Measurements from ENCODE around the gene TRPC4.

TRPC4 gene

GRCh38 chr13:37645181-37645740 lies 224.3 kb downstream of the TRPC4 start:
- Mint-ChIP-seq H3K36me3 (ENCODE audit: low read depth) (no peaks in the 10 kb centered on the region), H3K27ac (no peak overlapping the region), H3K4me1 (ENCODE audit: low read depth) (no peaks in the 10 kb centered on the region), H3K9me3 (no peaks in the 10 kb centered on the region), H3K4me3 (no peak overlapping the region), H3K27me3 (no peaks in the 10 kb centered on the region)
- no peak for DNase-seq

- Mint-ChIP-seq H3K27ac (no peak overlapping the region), H3K27me3 (no peaks in the 10 kb centered on the region), H3K9me3 (no peaks in the 10 kb centered on the region), H3K36me3 (ENCODE audit: low read depth) (no peaks in the 10 kb centered on the region), H3K4me3 (no peak overlapping the region), H3K4me1 (ENCODE audit: low read depth) (no peaks in the 10 kb centered on the region)
- DNase-seq: no peak
Observed at GRCh38 chr13:37641391-37641790, 228.2 kb downstream of the TRPC4 start.

GRCh38 chr13:37640499-37640898 lies 229.1 kb downstream of the TRPC4 start:
- H3K27me3 Mint-ChIP-seq: no peaks in the 10 kb centered on the region
- no peaks in the 10 kb centered on the region for H3K9me3 Mint-ChIP-seq
- H3K4me1 Mint-ChIP-seq (ENCODE audit: low read depth): no peaks in the 10 kb centered on the region
- H3K36me3 Mint-ChIP-seq (ENCODE audit: low read depth): no peaks in the 10 kb centered on the region
- no peak overlapping the region for H3K27ac Mint-ChIP-seq
- no peak overlapping the region for H3K4me3 Mint-ChIP-seq
- DNase-seq: no peak

- H3K4me1 Mint-ChIP-seq (ENCODE audit: low read depth): no peaks in the 10 kb centered on the region
- no peak for DNase-seq
- H3K27me3 Mint-ChIP-seq: no peaks in the 10 kb centered on the region
- H3K36me3 Mint-ChIP-seq (ENCODE audit: low read depth): no peaks in the 10 kb centered on the region
- H3K4me3 Mint-ChIP-seq: no peak overlapping the region
- no peaks in the 10 kb centered on the region for H3K9me3 Mint-ChIP-seq
- no peak overlapping the region for H3K27ac Mint-ChIP-seq
Observed at GRCh38 chr13:37636701-37637100, 232.9 kb downstream of the TRPC4 start.

- no peak overlapping the region for H3K27ac Mint-ChIP-seq
- no peaks in the 10 kb centered on the region for H3K4me1 Mint-ChIP-seq (ENCODE audit: low read depth)
- DNase-seq: no peak
- H3K36me3 Mint-ChIP-seq (ENCODE audit: low read depth): no peaks in the 10 kb centered on the region
- no peak overlapping the region for H3K4me3 Mint-ChIP-seq
- H3K9me3 Mint-ChIP-seq: peaks cover 6% of the 10 kb centered on the region
- no peaks in the 10 kb centered on the region for H3K27me3 Mint-ChIP-seq
Observed at GRCh38 chr13:37632294-37632693, 237.3 kb downstream of the TRPC4 start.

- DNase-seq: no peak
- peaks cover 8% of the 10 kb centered on the region for H3K9me3 Mint-ChIP-seq
Observed at GRCh38 chr13:37627428-37627827, 242.1 kb downstream of the TRPC4 start.

GRCh38 chr13:37621811-37622361 lies 247.7 kb downstream of the TRPC4 start:
- Mint-ChIP-seq H3K4me1 (ENCODE audit: low read depth) (no peaks in the 10 kb centered on the region), H3K9me3 (peaks cover 4% of the 10 kb centered on the region), H3K27me3 (no peaks in the 10 kb centered on the region), H3K36me3 (ENCODE audit: low read depth) (no peaks in the 10 kb centered on the region), H3K27ac (no peak overlapping the region), H3K4me3 (no peak overlapping the region)
- no peak for DNase-seq

More at GRCh38 chr13:37627428-37627827, 242.1 kb downstream of the TRPC4 start:
- no peaks in the 10 kb centered on the region for H3K4me1 Mint-ChIP-seq (ENCODE audit: low read depth)
- H3K4me3 Mint-ChIP-seq: no peak overlapping the region
- no peaks in the 10 kb centered on the region for H3K36me3 Mint-ChIP-seq (ENCODE audit: low read depth)
- no peaks in the 10 kb centered on the region for H3K27me3 Mint-ChIP-seq
- H3K27ac Mint-ChIP-seq: no peak overlapping the region

GRCh38 chr13:37618554-37618953 lies 251.0 kb downstream of the TRPC4 start:
- Mint-ChIP-seq H3K27ac (no peak overlapping the region), H3K4me3 (no peak overlapping the region), H3K36me3 (ENCODE audit: low read depth) (no peaks in the 10 kb centered on the region), H3K4me1 (ENCODE audit: low read depth) (no peaks in the 10 kb centered on the region), H3K27me3 (no peaks in the 10 kb centered on the region), H3K9me3 (peaks cover 3% of the 10 kb centered on the region)
- DNase-seq: no peak

- no peaks in the 10 kb centered on the region for H3K36me3 Mint-ChIP-seq (ENCODE audit: low read depth)
- no peak for DNase-seq
- no peaks in the 10 kb centered on the region for H3K4me1 Mint-ChIP-seq (ENCODE audit: low read depth)
- no peak overlapping the region for H3K4me3 Mint-ChIP-seq
- peaks cover 3% of the 10 kb centered on the region for H3K9me3 Mint-ChIP-seq
- no peaks in the 10 kb centered on the region for H3K27me3 Mint-ChIP-seq
- H3K27ac Mint-ChIP-seq: no peak overlapping the region
Observed at GRCh38 chr13:37617173-37617572, 252.4 kb downstream of the TRPC4 start.

- H3K27ac Mint-ChIP-seq: no peak overlapping the region
- H3K27me3 Mint-ChIP-seq: no peaks in the 10 kb centered on the region
- H3K4me1 Mint-ChIP-seq (ENCODE audit: low read depth): no peaks in the 10 kb centered on the region
- H3K36me3 Mint-ChIP-seq (ENCODE audit: low read depth): no peaks in the 10 kb centered on the region
- peaks cover 3% of the 10 kb centered on the region for H3K9me3 Mint-ChIP-seq
- H3K4me3 Mint-ChIP-seq: no peak overlapping the region
- DNase-seq: no peak
Observed at GRCh38 chr13:37616131-37616530, 253.4 kb downstream of the TRPC4 start.

- no peak for DNase-seq
- peaks cover 3% of the 10 kb centered on the region for H3K9me3 Mint-ChIP-seq
- H3K27ac Mint-ChIP-seq: no peak overlapping the region
- no peak overlapping the region for H3K4me3 Mint-ChIP-seq
- H3K4me1 Mint-ChIP-seq (ENCODE audit: low read depth): no peaks in the 10 kb centered on the region
- no peaks in the 10 kb centered on the region for H3K36me3 Mint-ChIP-seq (ENCODE audit: low read depth)
- H3K27me3 Mint-ChIP-seq: no peaks in the 10 kb centered on the region
Observed at GRCh38 chr13:37615276-37615675, 254.3 kb downstream of the TRPC4 start.

GRCh38 chr13:37613638-37614037 lies 255.9 kb downstream of the TRPC4 start:
- no peak overlapping the region for H3K4me3 Mint-ChIP-seq
- no peaks in the 10 kb centered on the region for H3K27me3 Mint-ChIP-seq
- no peaks in the 10 kb centered on the region for H3K9me3 Mint-ChIP-seq
- no peaks in the 10 kb centered on the region for H3K36me3 Mint-ChIP-seq (ENCODE audit: low read depth)
- no peaks in the 10 kb centered on the region for H3K4me1 Mint-ChIP-seq (ENCODE audit: low read depth)
- no peak for DNase-seq
- no peak overlapping the region for H3K27ac Mint-ChIP-seq

- Mint-ChIP-seq H3K27me3 (no peaks in the 10 kb centered on the region), H3K36me3 (ENCODE audit: low read depth) (no peaks in the 10 kb centered on the region), H3K4me3 (no peak overlapping the region), H3K9me3 (no peaks in the 10 kb centered on the region), H3K4me1 (ENCODE audit: low read depth) (no peaks in the 10 kb centered on the region), H3K27ac (no peak overlapping the region)
- no peak for DNase-seq
Observed at GRCh38 chr13:37613236-37613635, 256.3 kb downstream of the TRPC4 start.

GRCh38 chr13:37608750-37609339 lies 260.7 kb downstream of the TRPC4 start:
- Mint-ChIP-seq H3K4me1 (ENCODE audit: low read depth) (no peaks in the 10 kb centered on the region), H3K27me3 (no peaks in the 10 kb centered on the region), H3K4me3 (no peak overlapping the region), H3K9me3 (no peaks in the 10 kb centered on the region), H3K27ac (no peak overlapping the region), H3K36me3 (ENCODE audit: low read depth) (no peaks in the 10 kb centered on the region)
- DNase-seq: no peak

- H3K27me3 Mint-ChIP-seq: no peaks in the 10 kb centered on the region
- H3K36me3 Mint-ChIP-seq (ENCODE audit: low read depth): no peaks in the 10 kb centered on the region
- no peak overlapping the region for H3K27ac Mint-ChIP-seq
- no peaks in the 10 kb centered on the region for H3K4me1 Mint-ChIP-seq (ENCODE audit: low read depth)
- no peak overlapping the region for H3K4me3 Mint-ChIP-seq
- DNase-seq: no peak
- peaks cover 2% of the 10 kb centered on the region for H3K9me3 Mint-ChIP-seq
Observed at GRCh38 chr13:37602733-37603381, 266.7 kb downstream of the TRPC4 start.

Measured in activated T-cell treated with anti-CD3 and anti-CD28 coated beads, Interleukin-2, amount 50 U/mL, for 24 hours (primary cell).